Measurements from ENCODE around the gene OR2S2.
"Not testable (repeated sequence)": the region's sequence is repeated elsewhere in the genome, so short reads cannot be mapped to it uniquely, and the experiment has no call there.

The OR2S2 gene, protein sequence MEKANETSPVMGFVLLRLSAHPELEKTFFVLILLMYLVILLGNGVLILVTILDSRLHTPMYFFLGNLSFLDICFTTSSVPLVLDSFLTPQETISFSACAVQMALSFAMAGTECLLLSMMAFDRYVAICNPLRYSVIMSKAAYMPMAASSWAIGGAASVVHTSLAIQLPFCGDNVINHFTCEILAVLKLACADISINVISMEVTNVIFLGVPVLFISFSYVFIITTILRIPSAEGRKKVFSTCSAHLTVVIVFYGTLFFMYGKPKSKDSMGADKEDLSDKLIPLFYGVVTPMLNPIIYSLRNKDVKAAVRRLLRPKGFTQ

DNA sequence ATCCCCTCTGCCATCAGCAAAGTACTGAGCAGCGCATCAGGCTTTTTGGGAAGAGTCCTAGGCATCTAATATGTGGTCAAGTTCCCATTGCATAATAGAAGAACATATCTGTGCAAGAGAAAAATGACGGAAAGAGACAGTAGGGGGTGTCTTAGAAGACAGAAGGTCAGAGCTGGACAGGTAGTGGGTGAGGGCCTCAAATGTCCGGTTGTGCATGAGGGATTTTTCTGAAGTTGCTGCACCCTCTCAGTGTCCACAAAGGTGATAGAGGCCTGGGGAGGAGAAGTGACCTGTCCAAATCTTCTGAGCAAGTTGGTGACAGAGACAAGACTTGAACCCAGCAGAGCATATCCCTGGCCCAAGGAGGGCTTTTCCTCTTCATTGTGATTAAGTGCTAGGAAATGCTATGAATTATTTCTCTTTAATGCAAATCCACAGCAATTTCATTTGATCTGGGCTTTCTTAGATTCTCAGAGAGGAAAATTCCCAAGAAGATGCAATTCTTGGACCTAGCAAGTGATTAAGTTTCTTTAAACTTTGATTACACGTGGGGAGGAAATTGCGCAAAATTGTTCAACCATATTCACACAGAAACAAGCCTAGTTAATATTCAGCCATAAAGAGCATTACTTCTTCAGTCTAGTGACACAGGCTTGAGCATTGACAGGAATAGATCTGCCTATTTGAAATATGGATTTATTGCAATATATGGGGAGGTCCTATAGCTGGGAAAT, at the start of gene OR2S2:
OR2S2 (minus strand) TSS at position 51 of the 734 bp plus-strand sequence. CDS start 56 bp downstream, outside the sequence.
- no peak for DNase-seq

DNA sequence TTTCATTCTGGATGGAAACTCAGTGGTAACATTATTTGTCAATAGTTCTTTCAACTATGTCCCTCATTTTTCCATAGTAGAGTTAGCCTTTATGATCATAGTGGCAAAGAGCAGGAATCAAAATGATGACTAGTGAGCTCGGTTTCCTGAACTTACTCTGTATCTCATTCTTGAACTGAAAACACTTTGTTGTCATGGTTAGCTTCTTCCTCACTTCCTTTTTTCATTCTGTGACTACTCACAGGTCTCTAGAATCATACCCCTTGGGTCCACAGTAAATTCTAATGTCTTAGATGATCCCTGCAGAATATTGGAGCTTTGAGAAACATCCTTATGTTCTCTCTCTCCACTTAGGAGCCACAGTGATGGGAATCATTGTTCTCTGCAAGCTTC, 49.4 kb upstream of the OR2S2 start:
- no peak for DNase-seq

DNA sequence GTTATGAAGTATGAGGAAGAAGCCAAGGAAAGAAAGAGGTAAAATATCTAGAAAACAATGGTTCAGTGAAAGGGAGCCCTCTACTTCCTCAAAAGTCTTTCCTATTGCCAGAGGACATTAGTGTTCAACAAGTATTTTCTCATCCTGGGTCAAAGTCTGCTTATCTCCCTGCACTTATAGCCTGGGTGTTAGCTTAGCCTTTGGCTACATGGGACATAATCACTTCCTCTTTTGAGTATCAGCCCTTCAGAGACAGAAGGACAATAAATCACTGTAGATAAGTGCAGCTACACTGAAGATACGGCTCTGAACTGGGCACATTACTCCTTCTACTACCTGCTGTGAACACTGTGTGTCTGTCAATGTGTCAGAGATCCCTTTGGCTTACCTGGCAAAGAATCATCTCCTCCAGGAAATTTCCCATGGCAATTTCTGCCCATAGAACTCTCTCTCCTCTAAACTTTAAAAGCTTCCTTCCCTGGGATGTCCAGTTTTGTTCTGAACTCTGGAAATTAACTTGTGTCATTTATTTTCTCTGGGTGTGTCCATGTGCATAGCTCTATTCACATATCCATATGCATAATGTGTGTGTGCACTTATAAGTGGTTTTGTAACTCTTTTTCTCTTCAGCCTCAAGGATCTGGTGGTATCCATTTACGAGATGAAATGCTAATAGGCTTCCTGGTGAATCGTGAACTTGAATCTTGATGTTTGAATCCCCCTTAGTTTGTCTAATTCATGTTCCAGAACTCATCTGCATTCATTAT, 48.8 kb upstream of the OR2S2 start:
- DNase-seq = no peak

DNA sequence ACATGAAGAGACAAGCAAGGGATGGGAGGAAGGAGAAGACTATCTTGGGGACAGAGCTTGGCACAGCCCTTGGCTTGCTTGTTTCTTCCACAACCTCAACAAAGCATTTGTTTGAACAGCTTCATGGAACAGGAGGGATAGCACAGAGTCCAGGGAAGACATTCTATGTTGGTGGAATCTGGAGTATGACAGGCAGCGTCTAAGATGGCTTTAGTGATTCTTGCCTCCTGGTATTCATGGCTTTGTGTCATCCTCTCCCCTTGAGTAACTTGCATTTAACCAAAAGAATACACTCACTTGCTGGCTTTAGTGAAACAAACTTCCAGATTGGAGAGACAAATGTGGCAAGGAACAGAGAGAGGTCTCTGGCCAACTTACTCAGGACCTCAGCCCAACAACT, 47.9 kb upstream of the OR2S2 start:
- DNase-seq = no peak

DNA sequence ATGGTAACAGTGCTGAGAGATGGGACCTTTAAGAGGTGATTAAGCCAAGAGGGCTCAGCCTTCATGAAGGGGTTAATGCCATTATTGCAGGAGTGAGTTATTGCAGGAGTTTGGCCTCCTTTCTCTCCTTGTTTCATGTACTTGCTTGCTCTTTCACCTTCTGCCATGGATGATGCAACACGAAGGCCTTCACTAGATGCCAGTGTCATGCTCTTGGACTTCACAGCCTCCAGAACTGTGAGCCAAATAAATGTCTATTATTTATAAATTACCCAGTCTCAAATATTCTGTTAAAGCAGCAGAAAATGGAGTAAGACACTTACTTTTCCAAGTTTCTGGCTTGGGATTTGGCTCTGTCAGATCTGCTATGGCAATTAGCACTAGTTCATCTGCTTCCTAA, 40.4 kb upstream of the OR2S2 start:
- DNase-seq = no peak

DNA sequence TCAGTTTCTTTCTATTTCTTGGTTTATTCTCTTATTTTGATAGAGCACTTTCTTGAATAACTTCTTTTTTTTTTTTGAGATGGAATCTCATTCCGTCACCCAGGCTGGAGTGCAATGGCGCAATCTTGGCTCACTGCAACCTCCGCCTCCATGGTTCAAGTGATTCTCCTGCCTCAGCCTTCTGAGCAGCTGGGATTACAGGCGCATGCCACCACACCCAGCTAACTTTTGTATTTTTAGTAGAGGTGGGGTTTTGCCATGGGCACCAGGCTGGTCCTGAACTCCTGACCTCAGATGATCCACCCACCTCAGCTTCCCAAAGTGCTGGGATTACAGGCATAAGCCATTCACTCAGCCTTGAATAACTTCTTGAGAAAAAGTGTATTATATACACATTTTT, 39.1 kb upstream of the OR2S2 start:
- not testable (repeated sequence) for DNase-seq

DNA sequence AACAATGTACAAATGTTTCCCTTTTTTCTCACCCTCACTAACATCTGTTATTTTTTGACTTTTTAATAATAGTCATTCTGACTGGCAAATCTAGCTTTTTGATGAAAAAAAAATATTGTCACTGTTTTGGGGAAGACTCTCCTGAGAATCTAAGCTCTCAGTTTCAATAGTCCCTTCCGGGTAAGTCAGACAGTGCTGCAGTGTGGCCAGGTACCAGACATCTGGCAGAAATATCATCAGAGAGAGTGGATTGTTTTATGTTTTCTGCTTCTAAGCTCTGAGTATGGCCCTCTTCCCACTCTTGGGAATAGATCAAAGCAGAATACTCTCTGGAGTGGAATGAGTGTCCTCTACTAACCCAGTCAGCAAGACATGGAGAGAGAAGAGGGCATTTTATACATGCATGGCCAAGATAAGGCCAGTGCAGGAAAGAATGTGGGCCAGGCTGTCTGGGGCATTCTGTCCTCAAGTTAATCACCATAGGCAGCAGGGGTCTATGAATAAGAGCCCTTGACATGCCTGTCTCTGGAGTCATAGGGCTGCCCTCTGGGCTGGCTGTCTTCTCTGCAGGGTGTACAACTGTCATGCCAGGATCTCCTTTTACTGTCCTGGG, 38.5 kb upstream of the OR2S2 start:
- no peak for DNase-seq

DNA sequence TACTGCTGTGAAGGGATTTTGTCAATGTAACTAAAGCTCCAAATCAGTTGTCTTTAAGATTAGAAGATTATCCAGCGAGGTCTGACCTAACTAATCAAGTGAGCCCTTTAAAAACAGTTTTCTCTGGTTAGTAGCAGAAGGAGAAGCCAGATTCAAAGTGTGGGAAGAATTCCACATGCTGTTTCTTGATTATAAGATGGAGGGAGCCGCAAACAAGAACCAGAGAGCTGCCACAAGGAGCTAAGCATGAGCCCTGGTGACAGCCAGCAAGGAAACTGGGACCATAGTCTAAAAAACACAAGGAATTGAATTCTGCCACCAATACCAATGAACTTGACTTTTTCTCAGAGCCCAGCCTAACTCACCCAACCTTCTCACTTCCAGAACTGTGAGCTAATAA, 37.0 kb upstream of the OR2S2 start:
- DNase-seq = no peak

DNA sequence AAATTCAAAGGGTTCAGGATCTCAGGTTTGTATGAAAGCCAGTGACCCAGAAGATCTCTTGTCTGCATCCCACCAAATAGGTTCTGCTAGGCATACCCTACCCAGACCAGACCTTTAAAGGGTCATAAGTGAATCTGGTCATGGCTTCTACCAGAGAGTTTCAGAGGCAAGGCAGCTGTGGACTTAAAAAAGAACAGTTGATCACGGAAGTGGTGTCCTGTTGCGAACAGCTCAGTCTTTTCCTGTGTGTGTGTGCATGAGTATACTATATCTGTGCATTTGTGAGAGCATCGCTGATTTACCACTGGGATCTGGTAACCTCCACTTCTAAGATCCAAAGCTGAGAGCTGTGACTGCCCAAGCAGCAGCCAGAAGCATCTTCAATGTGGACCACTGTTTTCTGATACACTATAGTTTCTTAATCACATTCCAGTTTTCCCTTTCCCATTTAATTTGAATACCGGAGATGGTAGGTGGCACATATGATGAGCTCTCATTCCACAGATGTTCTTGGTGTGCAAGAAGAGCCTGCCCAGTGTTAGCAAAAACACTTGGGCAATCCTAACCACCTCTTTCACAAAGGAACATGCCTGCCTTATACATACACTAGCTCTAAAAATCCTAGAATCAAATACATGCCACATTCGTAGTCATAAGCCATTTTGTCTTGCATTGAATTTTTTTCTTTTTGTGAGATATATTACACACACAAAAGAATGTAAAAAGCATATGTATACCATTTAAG, 36.2 kb upstream of the OR2S2 start:
- DNase-seq = no peak

DNA sequence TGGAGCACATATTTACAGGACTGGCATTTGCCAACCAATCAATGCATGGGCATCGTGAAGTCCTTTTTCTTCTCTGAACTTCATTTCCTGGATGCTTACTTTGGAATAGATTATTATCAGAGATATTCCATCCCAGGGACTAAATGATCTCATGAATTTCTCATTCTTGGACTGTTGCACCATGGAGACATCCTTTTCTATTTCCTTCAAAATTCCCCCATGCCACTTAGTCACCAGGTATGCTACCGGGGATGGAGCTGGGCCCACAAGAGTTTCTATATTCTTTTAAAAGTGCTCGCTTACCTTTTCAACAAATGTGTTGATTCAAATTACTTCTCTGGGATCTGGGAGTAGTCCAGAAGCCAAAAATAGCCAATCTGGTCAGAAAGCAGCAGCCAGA, 35.2 kb upstream of the OR2S2 start:
- not testable (repeated sequence) for DNase-seq

DNA sequence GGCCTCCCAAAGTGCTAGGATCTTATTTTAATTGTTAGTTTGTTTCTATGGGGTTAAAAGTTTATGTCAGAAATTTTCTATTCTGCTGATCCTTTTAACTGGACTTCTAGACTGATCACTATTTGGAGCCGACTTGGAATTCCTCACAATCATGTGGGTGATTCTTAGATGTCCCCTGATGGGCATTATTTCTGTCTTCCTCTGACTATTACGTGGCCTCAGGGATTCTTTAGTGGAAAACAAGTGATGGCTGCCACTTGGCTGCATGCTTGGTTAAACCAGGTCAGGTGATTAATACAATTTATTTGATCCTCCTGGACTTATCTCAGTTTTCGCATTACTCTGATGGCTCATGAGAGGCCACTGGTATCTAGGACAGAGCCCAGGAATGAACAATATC, 32.2 kb upstream of the OR2S2 start:
- DNase-seq = no peak

DNA sequence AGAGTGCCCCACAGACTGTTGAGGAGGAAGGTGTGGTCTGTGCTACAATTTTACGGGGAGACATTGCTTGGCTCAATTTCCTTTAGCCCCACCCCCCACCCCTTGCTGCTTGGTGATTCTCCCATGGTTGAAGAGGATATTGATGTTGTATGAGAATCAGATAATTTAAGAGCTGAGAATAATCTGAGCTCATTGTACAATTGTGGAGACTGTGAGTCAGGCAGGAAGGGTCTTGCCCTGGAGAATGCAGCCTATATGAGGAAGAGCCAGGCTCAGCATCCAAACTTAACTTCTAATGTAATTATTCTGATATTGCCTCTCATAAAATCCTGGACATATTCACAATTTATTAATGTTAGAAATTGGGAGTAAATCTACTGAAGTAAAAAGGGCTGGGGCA, 26.1 kb upstream of the OR2S2 start:
- no peak for DNase-seq

DNA sequence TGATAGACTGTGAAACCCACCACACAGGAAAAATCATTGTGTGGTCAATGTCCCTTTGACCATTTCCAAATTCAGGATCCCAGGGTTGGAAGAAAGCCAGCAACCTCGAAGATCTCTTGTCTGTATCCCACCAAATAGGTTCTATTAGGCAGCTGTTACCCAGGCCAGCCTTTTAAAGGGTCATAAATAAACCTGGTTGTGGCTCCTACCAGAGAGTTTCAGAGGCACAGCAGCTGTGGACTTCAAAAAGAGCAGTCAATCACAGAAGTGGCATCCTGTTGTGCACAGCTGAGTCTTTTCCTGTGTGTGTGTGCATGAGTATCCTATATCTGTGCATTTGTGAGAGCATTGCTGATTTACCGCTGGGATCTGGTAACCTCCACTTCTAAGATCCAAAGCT, 23.7 kb upstream of the OR2S2 start:
- no peak for DNase-seq

DNA sequence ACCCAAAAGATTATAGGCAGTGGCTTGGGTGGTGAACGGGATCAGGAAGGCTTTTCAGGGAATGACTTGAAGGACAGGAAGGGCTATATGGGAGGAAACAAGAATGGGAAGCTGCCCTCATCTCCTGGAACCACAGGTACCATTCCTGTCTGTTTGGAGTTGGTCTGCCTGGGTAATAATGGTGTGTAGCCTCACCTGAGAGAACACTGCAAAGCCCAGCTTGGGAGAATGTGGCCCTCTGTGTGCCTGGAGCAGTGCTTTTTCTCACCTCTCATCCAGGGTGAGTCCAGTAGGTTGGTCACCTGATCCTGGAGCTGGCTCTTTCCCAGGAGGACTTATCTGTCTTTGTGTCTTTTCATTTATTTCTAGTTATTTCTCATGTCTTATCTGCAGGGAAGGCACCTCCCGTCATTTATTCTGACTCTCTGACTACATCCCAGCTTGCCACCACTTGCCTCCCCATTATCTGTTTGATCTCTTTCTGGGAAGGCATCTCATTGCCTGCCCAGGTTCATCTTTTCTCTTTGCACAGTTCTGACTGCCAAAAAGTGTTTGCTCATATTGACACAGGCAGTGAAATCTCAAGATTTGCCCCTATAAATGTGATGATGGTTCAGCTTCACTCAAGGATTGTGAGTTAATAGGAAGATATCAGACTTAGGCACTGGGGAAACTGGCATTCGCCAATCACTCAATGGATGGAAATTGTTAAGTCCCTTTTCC, 22.5 kb upstream of the OR2S2 start:
- DNase-seq = no peak

DNA sequence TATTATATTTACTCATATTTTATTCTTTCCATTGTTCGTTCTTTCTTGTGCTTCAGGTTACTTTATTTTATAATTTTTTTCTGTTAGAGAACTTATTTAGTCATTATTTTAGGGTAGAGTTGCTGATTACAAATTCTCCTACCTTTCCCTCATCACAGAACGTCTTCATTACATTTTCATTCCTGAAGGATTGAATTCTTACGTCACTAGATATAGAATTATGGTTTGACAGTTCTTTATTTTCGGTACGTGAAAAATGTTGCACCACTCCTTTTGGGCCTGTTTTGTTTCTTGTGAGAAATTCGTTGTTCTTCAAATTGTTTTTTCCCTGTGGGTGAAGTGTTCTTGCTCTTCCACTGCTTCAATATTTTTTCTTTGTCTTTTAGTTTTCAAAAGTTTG, 20.8 kb upstream of the OR2S2 start:
- no peak for DNase-seq

DNA sequence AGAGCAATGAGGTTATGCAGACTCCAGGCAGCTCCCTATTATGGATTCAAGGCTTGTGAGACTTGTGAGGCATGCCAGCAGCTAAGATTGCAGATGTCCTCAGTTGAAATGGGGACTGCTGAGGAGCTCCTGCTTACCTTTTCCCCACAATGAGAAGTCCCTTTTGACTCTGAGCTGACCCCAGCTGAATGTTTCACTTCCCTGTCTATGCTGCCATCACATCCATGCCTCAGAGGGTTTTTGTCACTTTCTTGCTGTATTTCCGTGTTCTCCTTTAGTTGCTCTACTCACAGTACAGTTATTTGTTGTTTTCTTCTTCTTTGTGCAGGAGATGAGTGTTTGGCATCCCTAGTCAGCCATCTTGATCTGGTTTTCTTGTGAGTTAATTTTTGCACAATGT, 18.8 kb upstream of the OR2S2 start:
- DNase-seq = no peak

DNA sequence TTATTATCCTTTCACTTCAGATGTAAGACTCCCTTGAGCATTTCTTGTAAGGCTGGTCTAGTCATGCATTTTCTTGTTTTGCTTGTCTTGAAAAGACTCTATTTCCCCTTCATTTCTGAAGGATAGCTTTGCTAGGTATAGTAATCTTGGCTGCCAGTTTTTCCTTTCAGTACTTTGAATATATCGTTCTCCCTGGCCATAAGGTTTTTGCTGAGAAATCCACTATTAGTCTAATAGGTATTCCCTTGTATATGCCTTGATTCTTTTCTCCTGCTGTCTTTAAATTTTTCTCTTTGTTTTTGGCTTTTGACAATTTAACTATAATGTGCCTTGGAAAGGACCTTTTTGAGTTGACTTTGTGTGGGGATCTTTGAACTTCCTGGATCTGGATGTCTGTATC, 16.8 kb upstream of the OR2S2 start:
- no peak for DNase-seq

DNA sequence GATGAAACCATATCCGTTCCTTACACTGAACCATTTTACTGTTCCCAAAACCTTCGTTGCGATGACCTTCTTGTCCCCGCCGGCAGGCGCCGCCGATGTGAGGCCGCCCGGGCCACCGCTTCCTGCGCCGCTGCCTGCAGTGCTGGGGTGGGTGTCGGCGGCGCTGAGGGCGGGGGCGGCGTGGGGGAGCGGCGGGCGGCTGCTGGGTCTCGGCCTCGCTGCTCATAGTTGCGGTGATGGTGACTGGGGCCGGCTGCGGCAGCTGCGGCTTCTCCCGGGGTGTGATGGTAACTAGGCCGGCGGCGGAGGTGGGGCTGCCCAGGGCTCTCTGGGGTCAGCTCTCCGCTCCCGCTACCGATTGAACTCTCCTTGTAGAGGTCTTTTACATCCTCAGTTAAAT, 14.1 kb upstream of the OR2S2 start:
- DNase-seq = no peak

DNA sequence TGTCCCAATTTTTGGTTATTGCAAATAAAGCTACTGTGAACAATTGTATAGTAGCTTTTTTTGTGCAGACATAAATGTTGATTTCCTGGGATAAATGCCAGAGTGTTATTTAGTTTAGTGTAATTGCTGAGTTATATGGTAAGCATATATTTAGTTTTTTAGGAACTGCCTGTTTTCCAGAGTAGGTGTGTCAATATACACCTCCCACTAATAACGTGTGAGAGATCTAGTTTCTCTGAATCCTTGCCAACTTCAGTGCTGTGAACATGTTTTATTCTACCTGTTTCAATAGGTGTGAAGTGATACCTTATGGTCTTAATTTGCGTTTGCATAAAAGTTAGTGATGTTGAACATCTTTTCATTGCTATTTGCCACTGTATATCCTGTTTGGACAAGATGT, 9.1 kb upstream of the OR2S2 start:
- no peak for DNase-seq

DNA sequence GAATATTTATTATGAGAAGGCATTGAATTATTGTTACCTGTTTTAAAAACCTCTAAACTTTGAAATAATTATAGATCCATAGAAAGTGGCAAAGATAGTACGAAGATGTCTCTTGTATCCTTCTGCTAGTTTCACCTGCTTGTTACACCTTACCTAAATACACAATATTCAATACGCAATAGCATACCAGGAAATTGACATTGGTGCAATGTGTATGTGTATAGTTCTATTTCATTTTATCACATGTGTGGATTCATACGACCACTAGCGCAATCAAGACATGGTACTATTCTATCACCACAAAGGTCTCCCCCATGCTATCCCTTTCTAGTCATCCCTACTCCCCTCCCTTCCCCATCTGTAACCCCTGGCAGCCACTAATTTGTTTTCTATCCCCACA, 8.5 kb upstream of the OR2S2 start:
- no peak for DNase-seq

DNA sequence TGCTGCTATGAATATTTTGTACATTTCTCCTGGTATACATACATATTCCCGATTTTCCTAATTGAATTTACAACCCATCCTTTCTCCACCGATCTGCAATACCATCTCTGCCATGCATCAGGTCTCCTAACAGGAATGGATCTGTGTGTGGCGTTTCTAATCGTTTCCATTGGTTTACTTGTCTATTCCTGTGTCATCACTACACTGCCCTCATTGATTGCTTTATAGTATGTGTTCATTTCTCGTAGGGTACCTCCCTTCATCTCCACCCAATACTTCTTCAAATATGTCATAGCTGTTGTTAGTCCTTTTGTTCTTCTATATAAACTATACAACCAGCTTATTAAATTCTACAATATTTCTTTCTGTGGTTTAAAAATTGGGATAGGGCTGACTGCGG, 7.1 kb upstream of the OR2S2 start:
- DNase-seq = no peak
